OCI-LY1 (cell line): ENCODE data around the gene DNAAF1.

Source experiments
- H2AFZ ChIP-seq: fragments of 200-600 bp; sonication (generic), shearing (Covaris generic); 2 replicates; pipeline ENCODE4 v1.6.0; 2014; ENCODE audit warnings: antibody characterized with exemption, mild to moderate bottlenecking, low read length
- H3F3A ChIP-seq: fragments of 200-600 bp; sonication (generic), shearing (Covaris generic); 2 replicates; pipeline ENCODE4 v1.6.0; 2014; ENCODE audit warnings: mild to moderate bottlenecking, antibody characterized with exemption, low read length, moderate library complexity; ENCODE audit not compliant: insufficient read depth
- H3K27ac ChIP-seq: fragments of 200-600 bp; sonication (generic); 2 replicates; pipeline ENCODE4 v1.5.1; 2014; ENCODE audit warnings: low read length, mixed run types, mild to moderate bottlenecking, low read depth; ENCODE audit not compliant: poor library complexity, severe bottlenecking
- H3K27me3 ChIP-seq: fragments of 200-600 bp; sonication (generic); 2 replicates; pipeline ENCODE4 v1.6.0; 2014; ENCODE audit warnings: antibody characterized with exemption, mild to moderate bottlenecking, low read length, moderate library complexity; ENCODE audit not compliant: insufficient read depth
- H3K36me3 ChIP-seq: fragments of 200-600 bp; sonication (generic); 2 replicates; pipeline ENCODE4 v1.6.1; 2014; ENCODE audit warnings: mild to moderate bottlenecking, antibody characterized with exemption, low read length, moderate library complexity, mixed read lengths; ENCODE audit not compliant: insufficient read depth
- H3K4me1 ChIP-seq: fragments of 200-600 bp; sonication (generic); 2 replicates; pipeline ENCODE4 v1.5.1; 2014; ENCODE audit warnings: mild to moderate bottlenecking, low read length, moderate library complexity; ENCODE audit not compliant: insufficient read depth, severe bottlenecking
- H3K4me2 ChIP-seq: fragments of 200-600 bp; sonication (generic), shearing (Covaris generic); 2 replicates; pipeline ENCODE4 v1.6.1; 2014; ENCODE audit warnings: low read length
- H3K4me3 ChIP-seq: fragments of 200-600 bp; sonication (generic); 2 replicates; pipeline ENCODE4 v1.5.1; 2014; ENCODE audit warnings: low read length, low read depth, mild to moderate bottlenecking, mixed read lengths; ENCODE audit not compliant: poor library complexity, severe bottlenecking
- H3K79me2 ChIP-seq: fragments of 200-600 bp; shearing (Covaris generic); 2 replicates; pipeline ENCODE4 v1.6.1; 2016; ENCODE audit warnings: mixed run types, low read length, mixed read lengths; ENCODE audit not compliant: insufficient read depth
- H3K9ac ChIP-seq: fragments of 200-600 bp; sonication (generic), shearing (Covaris generic); 2 replicates; pipeline ENCODE4 v1.6.1; 2014; ENCODE audit warnings: mild to moderate bottlenecking, low read length, mixed read lengths
- H3K9me2 ChIP-seq: fragments of 200-600 bp; sonication (generic), shearing (Covaris generic); 2 replicates; pipeline ENCODE4 v1.6.1; 2014; ENCODE audit warnings: low read depth, mild to moderate bottlenecking, low read length, mixed read lengths
- H3K9me3 ChIP-seq: fragments of 200-600 bp; shearing (Covaris generic); 2 replicates; pipeline ENCODE4 v1.6.1; 2014; ENCODE audit warnings: low read length, mixed read lengths
- H4K20me1 ChIP-seq: fragments of 200-600 bp; sonication (generic), shearing (Covaris generic); 2 replicates; pipeline ENCODE4 v1.6.0; 2016; ENCODE audit warnings: mild to moderate bottlenecking, low read length; ENCODE audit not compliant: insufficient read depth
- CTCF ChIP-seq: fragments of 200-600 bp; sonication (generic), shearing (Covaris generic); IDR thresholded peaks from 2 replicates; pipeline ENCODE4 v1.5.1; 2017; ENCODE audit warnings: mild to moderate bottlenecking, antibody characterized with exemption, low read length, moderate library complexity, mixed read lengths
- EZH2 ChIP-seq: fragments of 200-600 bp; sonication (generic), shearing (Covaris generic); IDR thresholded peaks from 2 replicates; pipeline ENCODE4 v1.8.0; 2017; ENCODE audit warnings: borderline replicate concordance, mixed run types, mild to moderate bottlenecking, antibody characterized with exemption, low read length, moderate library complexity, mixed read lengths

The DNAAF1 gene

GRCh38 chr16:84181144-84181915, 36.2 kb downstream of the DNAAF1 start:
- Histone ChIP-seq H3K27me3 (no peaks in the 10 kb centered on the region), H2AFZ (no peak overlapping the region), H3K9me3 (no peaks in the 10 kb centered on the region), H3K79me2 (0 out of 2 replicates have a peak, but pooled peaks cover 7% of the 10 kb centered on the region), H3K4me2 (no peak overlapping the region), H3K27ac (no peak overlapping the region), H3F3A (no peaks in the 10 kb centered on the region), H3K9me2 (no peaks in the 10 kb centered on the region), H3K4me3 (no peak overlapping the region), H3K9ac (no peak overlapping the region), H3K36me3 (peaks cover 69% of the 10 kb centered on the region), H4K20me1 (no peaks in the 10 kb centered on the region), H3K4me1 (peaks cover 11% of the 10 kb centered on the region)
- no peak for TF ChIP-seq CTCF
- no peak for TF ChIP-seq EZH2

- H3K9me2 ChIP-seq: no peaks in the 10 kb centered on the region
- H3K9me3 ChIP-seq: no peaks in the 10 kb centered on the region
- H3K36me3 ChIP-seq: peaks cover 69% of the 10 kb centered on the region
- no peaks in the 10 kb centered on the region for H3F3A ChIP-seq
- H2AFZ ChIP-seq: no peak overlapping the region
- H3K27ac ChIP-seq: no peak overlapping the region
- H4K20me1 ChIP-seq: no peaks in the 10 kb centered on the region
- H3K27me3 ChIP-seq: no peaks in the 10 kb centered on the region
- H3K4me3 ChIP-seq: no peak overlapping the region
- TF ChIP-seq CTCF (no peak), EZH2 (no peak)
- H3K4me1 ChIP-seq: peaks cover 11% of the 10 kb centered on the region
- H3K4me2 ChIP-seq: no peak overlapping the region
- 0 out of 2 replicates have a peak, but pooled peaks cover 7% of the 10 kb centered on the region for H3K79me2 ChIP-seq
- no peak overlapping the region for H3K9ac ChIP-seq
These were observed 37.0 kb downstream of the DNAAF1 start for GRCh38 chr16:84182104-84182503.

GRCh38 chr16:84182680-84183571, 37.8 kb downstream of the DNAAF1 start:
- Histone ChIP-seq H3K36me3 (peaks cover 64% of the 10 kb centered on the region), H3K27me3 (no peaks in the 10 kb centered on the region), H3F3A (no peaks in the 10 kb centered on the region), H3K4me1 (peaks cover 11% of the 10 kb centered on the region), H3K4me2 (no peak overlapping the region), H3K9me2 (no peaks in the 10 kb centered on the region), H3K27ac (no peak overlapping the region), H3K4me3 (no peak overlapping the region), H4K20me1 (no peaks in the 10 kb centered on the region), H3K9ac (no peak overlapping the region), H3K79me2 (0 out of 2 replicates have a peak, but pooled peaks cover 7% of the 10 kb centered on the region), H3K9me3 (no peaks in the 10 kb centered on the region), H2AFZ (no peak overlapping the region)
- no peak for TF ChIP-seq EZH2
- no peak for TF ChIP-seq CTCF
